ENCODE data around the gene CPLANE1.
A peak's percentile ranks its signal among the peaks of the same experiment; 100 is the strongest.
"Not testable (repeated sequence)": the region's sequence is repeated elsewhere in the genome, so short reads cannot be mapped to it uniquely, and the experiment has no call there.

CPLANE1 gene

GRCh38 chr5:37109338-37109737 lies 139.8 kb downstream of the CPLANE1 start:
- H3K36me3 ChIP-seq (ENCODE audit: control insufficient read depth in 2 of 2, insufficient read depth in 2 of 2, low read length in 2 of 2) = peaks cover 0 to 15% of the 10 kb centered on the region in 2 donors
- no peaks in the 10 kb centered on the region for H3K9me3 ChIP-seq (ENCODE audit: control insufficient read depth in 2 of 2, low read length in 2 of 2)

GRCh38 chr5:37103302-37103701 lies 145.9 kb downstream of the CPLANE1 start:
- H3K4me1 ChIP-seq (ENCODE audit: control insufficient read depth in 2 of 2, insufficient read depth in 2 of 2, low read length in 2 of 2) = no peaks in the 10 kb centered on the region
- H3K36me3 ChIP-seq (ENCODE audit: control insufficient read depth in 2 of 2, insufficient read depth in 2 of 2, low read length in 2 of 2) = peaks cover 0 to 10% of the 10 kb centered on the region in 2 donors
- H3K4me3 ChIP-seq (ENCODE audit: low read length in 2 of 2) = no peak overlapping the region
- no peaks in the 10 kb centered on the region for H3K27me3 ChIP-seq (ENCODE audit: control insufficient read depth in 2 of 2, insufficient read depth in 2 of 2, low read length in 2 of 2)
- no peak overlapping the region for H3K9ac ChIP-seq (ENCODE audit: low read depth in 1 of 2, low read length in 2 of 2)
- H3K27ac ChIP-seq (ENCODE audit: low read depth in 2 of 2, low read length in 2 of 2) = no peak overlapping the region
- H3K9me3 ChIP-seq (ENCODE audit: control insufficient read depth in 2 of 2, low read length in 2 of 2) = peaks cover 0 to 5% of the 10 kb centered on the region in 2 donors

More at GRCh38 chr5:37109338-37109737, 139.8 kb downstream of the CPLANE1 start:
- H3K4me3 ChIP-seq (ENCODE audit: low read length in 2 of 2) = no peak overlapping the region
- H3K9ac ChIP-seq (ENCODE audit: low read depth in 1 of 2, low read length in 2 of 2) = no peak overlapping the region
- no peak overlapping the region for H3K27ac ChIP-seq (ENCODE audit: low read depth in 2 of 2, low read length in 2 of 2)
- peaks cover 7 to 13% of the 10 kb centered on the region in 2 donors for H3K4me1 ChIP-seq (ENCODE audit: control insufficient read depth in 2 of 2, insufficient read depth in 2 of 2, low read length in 2 of 2)
- no peaks in the 10 kb centered on the region for H3K27me3 ChIP-seq (ENCODE audit: control insufficient read depth in 2 of 2, insufficient read depth in 2 of 2, low read length in 2 of 2)

GRCh38 chr5:37099267-37099666 lies 149.9 kb downstream of the CPLANE1 start:
- H3K9me3 ChIP-seq (ENCODE audit: control insufficient read depth in 2 of 2, low read length in 2 of 2); H3K4me3 ChIP-seq (ENCODE audit: low read length in 2 of 2); H3K9ac ChIP-seq (ENCODE audit: low read depth in 1 of 2, low read length in 2 of 2); H3K27me3 ChIP-seq (ENCODE audit: control insufficient read depth in 2 of 2, insufficient read depth in 2 of 2, low read length in 2 of 2); H3K4me1 ChIP-seq (ENCODE audit: control insufficient read depth in 2 of 2, insufficient read depth in 2 of 2, low read length in 2 of 2); H3K27ac ChIP-seq (ENCODE audit: low read depth in 2 of 2, low read length in 2 of 2); H3K36me3 ChIP-seq (ENCODE audit: control insufficient read depth in 2 of 2, insufficient read depth in 2 of 2, low read length in 2 of 2): not testable (repeated sequence)

GRCh38 chr5:37093795-37094194 lies 155.4 kb downstream of the CPLANE1 start:
- H3K4me3 ChIP-seq (ENCODE audit: low read length in 2 of 2); H3K27me3 ChIP-seq (ENCODE audit: control insufficient read depth in 2 of 2, insufficient read depth in 2 of 2, low read length in 2 of 2); H3K9ac ChIP-seq (ENCODE audit: low read depth in 1 of 2, low read length in 2 of 2); H3K27ac ChIP-seq (ENCODE audit: low read depth in 2 of 2, low read length in 2 of 2); H3K36me3 ChIP-seq (ENCODE audit: control insufficient read depth in 2 of 2, insufficient read depth in 2 of 2, low read length in 2 of 2); H3K9me3 ChIP-seq (ENCODE audit: control insufficient read depth in 2 of 2, low read length in 2 of 2); H3K4me1 ChIP-seq (ENCODE audit: control insufficient read depth in 2 of 2, insufficient read depth in 2 of 2, low read length in 2 of 2): not testable (repeated sequence)

GRCh38 chr5:37090781-37091180 lies 158.4 kb downstream of the CPLANE1 start:
- H3K4me3 ChIP-seq (ENCODE audit: low read length in 2 of 2) = no peak overlapping the region
- peaks cover 0 to 5% of the 10 kb centered on the region in 2 donors for H3K9me3 ChIP-seq (ENCODE audit: control insufficient read depth in 2 of 2, low read length in 2 of 2)
- peaks cover 0 to 2% of the 10 kb centered on the region in 2 donors for H3K4me1 ChIP-seq (ENCODE audit: control insufficient read depth in 2 of 2, insufficient read depth in 2 of 2, low read length in 2 of 2)
- H3K27ac ChIP-seq (ENCODE audit: low read depth in 2 of 2, low read length in 2 of 2) = no peak overlapping the region
- no peaks in the 10 kb centered on the region for H3K27me3 ChIP-seq (ENCODE audit: control insufficient read depth in 2 of 2, insufficient read depth in 2 of 2, low read length in 2 of 2)
- H3K9ac ChIP-seq (ENCODE audit: low read depth in 1 of 2, low read length in 2 of 2) = no peak overlapping the region
- no peaks in the 10 kb centered on the region for H3K36me3 ChIP-seq (ENCODE audit: control insufficient read depth in 2 of 2, insufficient read depth in 2 of 2, low read length in 2 of 2)

- peaks cover 0 to 5% of the 10 kb centered on the region in 2 donors for H3K9me3 ChIP-seq (ENCODE audit: control insufficient read depth in 2 of 2, low read length in 2 of 2)
- H3K4me3 ChIP-seq (ENCODE audit: low read length in 2 of 2) = no peak overlapping the region
- H3K9ac ChIP-seq (ENCODE audit: low read depth in 1 of 2, low read length in 2 of 2) = no peak overlapping the region
- H3K36me3 ChIP-seq (ENCODE audit: control insufficient read depth in 2 of 2, insufficient read depth in 2 of 2, low read length in 2 of 2) = peaks cover 0 to 2% of the 10 kb centered on the region in 2 donors
- no peak overlapping the region for H3K27ac ChIP-seq (ENCODE audit: low read depth in 2 of 2, low read length in 2 of 2)
- H3K4me1 ChIP-seq (ENCODE audit: control insufficient read depth in 2 of 2, insufficient read depth in 2 of 2, low read length in 2 of 2) = peaks cover 0 to 2% of the 10 kb centered on the region in 2 donors
- H3K27me3 ChIP-seq (ENCODE audit: control insufficient read depth in 2 of 2, insufficient read depth in 2 of 2, low read length in 2 of 2) = no peaks in the 10 kb centered on the region
Measured at GRCh38 chr5:37090123-37090726, 159.0 kb downstream of the CPLANE1 start.

- H3K36me3 ChIP-seq (ENCODE audit: control insufficient read depth in 2 of 2, insufficient read depth in 2 of 2, low read length in 2 of 2) = peaks cover 0 to 2% of the 10 kb centered on the region in 2 donors
- H3K27ac ChIP-seq (ENCODE audit: low read depth in 2 of 2, low read length in 2 of 2) = no peak overlapping the region
- no peaks in the 10 kb centered on the region for H3K27me3 ChIP-seq (ENCODE audit: control insufficient read depth in 2 of 2, insufficient read depth in 2 of 2, low read length in 2 of 2)
- no peak overlapping the region for H3K9ac ChIP-seq (ENCODE audit: low read depth in 1 of 2, low read length in 2 of 2)
- H3K9me3 ChIP-seq (ENCODE audit: control insufficient read depth in 2 of 2, low read length in 2 of 2) = peaks cover 0 to 5% of the 10 kb centered on the region in 2 donors
- no peak overlapping the region for H3K4me3 ChIP-seq (ENCODE audit: low read length in 2 of 2)
- no peaks in the 10 kb centered on the region for H3K4me1 ChIP-seq (ENCODE audit: control insufficient read depth in 2 of 2, insufficient read depth in 2 of 2, low read length in 2 of 2)
Measured at GRCh38 chr5:37088009-37088408, 161.2 kb downstream of the CPLANE1 start.

- Histone ChIP-seq H3K27ac (ENCODE audit: low read depth in 2 of 2, low read length in 2 of 2) (no peak overlapping the region), H3K4me1 (ENCODE audit: control insufficient read depth in 2 of 2, insufficient read depth in 2 of 2, low read length in 2 of 2) (no peaks in the 10 kb centered on the region), H3K9me3 (ENCODE audit: control insufficient read depth in 2 of 2, low read length in 2 of 2) (peaks cover 0 to 5% of the 10 kb centered on the region in 2 donors), H3K9ac (ENCODE audit: low read depth in 1 of 2, low read length in 2 of 2) (no peak overlapping the region), H3K27me3 (ENCODE audit: control insufficient read depth in 2 of 2, insufficient read depth in 2 of 2, low read length in 2 of 2) (no peaks in the 10 kb centered on the region), H3K4me3 (ENCODE audit: low read length in 2 of 2) (peak overlapping the region; percentile 3 to 13), H3K36me3 (ENCODE audit: control insufficient read depth in 2 of 2, insufficient read depth in 2 of 2, low read length in 2 of 2) (peaks cover 0 to 2% of the 10 kb centered on the region in 2 donors)
Measured at GRCh38 chr5:37086466-37087173, 162.6 kb downstream of the CPLANE1 start.

- H3K27me3 ChIP-seq (ENCODE audit: control insufficient read depth in 2 of 2, insufficient read depth in 2 of 2, low read length in 2 of 2); H3K36me3 ChIP-seq (ENCODE audit: control insufficient read depth in 2 of 2, insufficient read depth in 2 of 2, low read length in 2 of 2): not testable (repeated sequence)
Measured at GRCh38 chr5:37086026-37086425, 163.2 kb downstream of the CPLANE1 start.

GRCh38 chr5:37082977-37083376 lies 166.2 kb downstream of the CPLANE1 start:
- not testable (repeated sequence) for H3K4me3 ChIP-seq (ENCODE audit: low read length in 2 of 2); H3K36me3 ChIP-seq (ENCODE audit: control insufficient read depth in 2 of 2, insufficient read depth in 2 of 2, low read length in 2 of 2); H3K27ac ChIP-seq (ENCODE audit: low read depth in 2 of 2, low read length in 2 of 2); H3K4me1 ChIP-seq (ENCODE audit: control insufficient read depth in 2 of 2, insufficient read depth in 2 of 2, low read length in 2 of 2); H3K9me3 ChIP-seq (ENCODE audit: control insufficient read depth in 2 of 2, low read length in 2 of 2); H3K9ac ChIP-seq (ENCODE audit: low read depth in 1 of 2, low read length in 2 of 2); H3K27me3 ChIP-seq (ENCODE audit: control insufficient read depth in 2 of 2, insufficient read depth in 2 of 2, low read length in 2 of 2)

More at GRCh38 chr5:37086026-37086425, 163.2 kb downstream of the CPLANE1 start:
- H3K9me3 ChIP-seq (ENCODE audit: control insufficient read depth in 2 of 2, low read length in 2 of 2); H3K4me3 ChIP-seq (ENCODE audit: low read length in 2 of 2); H3K4me1 ChIP-seq (ENCODE audit: control insufficient read depth in 2 of 2, insufficient read depth in 2 of 2, low read length in 2 of 2); H3K27ac ChIP-seq (ENCODE audit: low read depth in 2 of 2, low read length in 2 of 2); H3K9ac ChIP-seq (ENCODE audit: low read depth in 1 of 2, low read length in 2 of 2): not testable (repeated sequence)
